ENCODE measurements around the gene OR5C1. TPM values are rescaled to one million over a fixed set of nuclear protein-coding genes. Genes with fewer than 3 reads are reported as not detected.
"Not testable (repeated sequence)": the region's sequence is repeated elsewhere in the genome, so short reads cannot be mapped to it uniquely, and the experiment has no call there.

Gene OR5C1
- total RNA-seq, 1 donor from 2014 or later, result not detected

DNA sequence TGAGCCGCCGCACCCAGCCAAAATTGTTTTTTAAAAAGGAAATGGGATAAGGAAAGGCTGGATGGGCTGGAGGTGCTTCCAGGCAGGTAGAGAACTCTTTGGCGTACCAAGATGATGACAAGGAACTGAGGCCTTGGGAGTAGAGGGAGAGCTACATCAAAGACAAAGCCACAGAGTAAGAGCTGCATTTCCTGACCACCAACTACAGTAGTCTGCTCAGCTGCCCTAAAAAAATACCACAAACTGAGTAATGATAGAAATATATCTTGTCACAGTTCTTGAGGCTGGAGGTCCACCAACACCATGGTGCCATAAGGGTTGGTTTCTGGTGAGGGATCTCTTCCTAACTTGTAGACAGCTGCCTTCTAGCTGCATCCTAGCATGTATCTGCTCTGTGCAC, 19.4 kb downstream of the OR5C1 start:
- Histone ChIP-seq H3K36me3 (ENCODE audit: control insufficient read depth, insufficient read depth, low read length) (no peaks in the 10 kb centered on the region), H3K4me3 (ENCODE audit: low read depth, low read length) (no peak overlapping the region), H3K27me3 (ENCODE audit: control insufficient read depth, insufficient read depth, low read length) (no peaks in the 10 kb centered on the region)
- DNase-seq (ENCODE audit: low read depth), result no peak
- TF ChIP-seq, protein P1, sequence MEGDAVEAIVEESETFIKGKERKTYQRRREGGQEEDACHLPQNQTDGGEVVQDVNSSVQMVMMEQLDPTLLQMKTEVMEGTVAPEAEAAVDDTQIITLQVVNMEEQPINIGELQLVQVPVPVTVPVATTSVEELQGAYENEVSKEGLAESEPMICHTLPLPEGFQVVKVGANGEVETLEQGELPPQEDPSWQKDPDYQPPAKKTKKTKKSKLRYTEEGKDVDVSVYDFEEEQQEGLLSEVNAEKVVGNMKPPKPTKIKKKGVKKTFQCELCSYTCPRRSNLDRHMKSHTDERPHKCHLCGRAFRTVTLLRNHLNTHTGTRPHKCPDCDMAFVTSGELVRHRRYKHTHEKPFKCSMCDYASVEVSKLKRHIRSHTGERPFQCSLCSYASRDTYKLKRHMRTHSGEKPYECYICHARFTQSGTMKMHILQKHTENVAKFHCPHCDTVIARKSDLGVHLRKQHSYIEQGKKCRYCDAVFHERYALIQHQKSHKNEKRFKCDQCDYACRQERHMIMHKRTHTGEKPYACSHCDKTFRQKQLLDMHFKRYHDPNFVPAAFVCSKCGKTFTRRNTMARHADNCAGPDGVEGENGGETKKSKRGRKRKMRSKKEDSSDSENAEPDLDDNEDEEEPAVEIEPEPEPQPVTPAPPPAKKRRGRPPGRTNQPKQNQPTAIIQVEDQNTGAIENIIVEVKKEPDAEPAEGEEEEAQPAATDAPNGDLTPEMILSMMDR (IDR thresholded peaks at IDR 0.05; ENCODE audit: insufficient read depth, low read length, poor library complexity, severe bottlenecking), result no peak

DNA sequence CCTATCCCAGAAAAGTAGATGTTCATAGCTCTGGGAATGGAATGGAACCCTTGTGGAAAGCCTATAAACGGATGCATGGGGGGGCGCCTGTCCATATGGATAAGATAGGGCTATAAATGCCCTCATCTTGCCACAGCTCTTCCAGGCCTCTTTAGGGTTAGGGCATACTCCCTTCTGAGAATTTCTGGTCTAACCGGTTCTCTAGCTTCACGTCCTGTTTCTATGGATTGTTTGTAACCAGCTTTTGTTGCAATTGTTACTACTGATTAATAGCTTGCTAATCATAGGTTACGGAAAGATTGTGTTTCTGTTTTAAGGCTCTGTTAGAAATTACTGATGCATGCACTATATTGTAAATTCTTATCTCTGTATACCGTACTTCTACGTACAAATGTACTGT, 20.5 kb downstream of the OR5C1 start:
- not testable (repeated sequence) for DNase-seq (ENCODE audit: low read depth); H3K36me3 ChIP-seq (ENCODE audit: control insufficient read depth, insufficient read depth, low read length); H3K4me3 ChIP-seq (ENCODE audit: low read depth, low read length); H3K27me3 ChIP-seq (ENCODE audit: control insufficient read depth, insufficient read depth, low read length)

DNA sequence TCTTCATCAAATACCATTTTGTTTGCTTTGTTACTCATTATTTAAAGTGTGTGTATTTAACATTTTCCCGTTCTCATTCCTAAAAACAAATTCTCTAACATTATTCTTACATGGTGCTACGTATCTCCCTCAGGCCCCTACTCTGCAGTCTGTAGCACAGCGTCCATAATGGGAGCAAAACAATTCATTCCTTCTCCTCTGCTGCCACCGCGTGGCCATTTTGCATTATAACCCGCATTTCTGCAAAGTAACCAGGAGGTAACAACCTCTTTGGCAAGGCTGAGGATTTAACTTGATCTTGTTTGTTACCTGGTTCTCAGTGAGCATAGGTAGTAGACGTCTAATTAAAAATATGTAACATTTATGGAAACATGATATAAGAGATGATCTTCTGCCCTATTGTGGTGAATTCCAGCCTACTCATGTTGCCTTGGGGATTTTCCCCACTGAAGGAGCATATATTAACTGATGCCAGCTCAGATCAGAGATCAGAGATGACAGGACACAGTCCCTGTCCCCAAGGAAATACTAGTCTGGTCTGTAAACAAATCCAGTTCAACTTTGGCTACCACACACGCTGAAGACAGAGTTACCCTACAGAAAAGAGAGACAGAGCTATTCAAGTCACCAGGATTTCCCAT, 21.7 kb downstream of the OR5C1 start:
- TF ChIP-seq, protein P1 (IDR thresholded peaks at IDR 0.05; ENCODE audit: insufficient read depth, low read length, poor library complexity, severe bottlenecking), result peak; percentile 60
- no peaks in the 10 kb centered on the region for H3K27me3 ChIP-seq (ENCODE audit: control insufficient read depth, insufficient read depth, low read length)
- no peaks in the 10 kb centered on the region for H3K36me3 ChIP-seq (ENCODE audit: control insufficient read depth, insufficient read depth, low read length)
- H3K4me3 ChIP-seq (ENCODE audit: low read depth, low read length), result no peak overlapping the region
- no peak for DNase-seq (ENCODE audit: low read depth)

DNA sequence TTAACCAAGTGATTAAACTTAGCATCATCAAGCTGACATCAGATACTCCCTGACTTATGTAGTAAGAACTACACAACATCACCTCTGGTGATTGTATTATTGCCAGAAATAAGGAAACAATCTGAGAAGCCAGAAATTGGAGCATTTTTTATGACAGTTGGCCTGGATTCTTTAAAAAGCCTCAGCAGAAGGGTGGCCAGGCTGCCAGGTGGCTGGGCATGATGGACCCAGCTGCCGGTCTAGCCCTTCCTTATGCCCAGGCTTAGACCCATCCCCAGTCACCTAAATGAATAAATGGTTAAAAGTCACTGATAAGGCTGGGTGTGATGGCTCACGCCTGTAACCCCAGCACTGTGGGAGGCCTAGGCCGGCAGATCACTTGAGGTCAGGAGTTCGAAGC, 24.0 kb downstream of the OR5C1 start:
- Histone ChIP-seq H3K4me3 (ENCODE audit: low read depth, low read length) (no peak overlapping the region), H3K27me3 (ENCODE audit: control insufficient read depth, insufficient read depth, low read length) (no peaks in the 10 kb centered on the region), H3K36me3 (ENCODE audit: control insufficient read depth, insufficient read depth, low read length) (peaks cover 2% of the 10 kb centered on the region)
- TF ChIP-seq, protein P1 (IDR thresholded peaks at IDR 0.05; ENCODE audit: insufficient read depth, low read length, poor library complexity, severe bottlenecking), result no peak
- DNase-seq (ENCODE audit: low read depth), result no peak

DNA sequence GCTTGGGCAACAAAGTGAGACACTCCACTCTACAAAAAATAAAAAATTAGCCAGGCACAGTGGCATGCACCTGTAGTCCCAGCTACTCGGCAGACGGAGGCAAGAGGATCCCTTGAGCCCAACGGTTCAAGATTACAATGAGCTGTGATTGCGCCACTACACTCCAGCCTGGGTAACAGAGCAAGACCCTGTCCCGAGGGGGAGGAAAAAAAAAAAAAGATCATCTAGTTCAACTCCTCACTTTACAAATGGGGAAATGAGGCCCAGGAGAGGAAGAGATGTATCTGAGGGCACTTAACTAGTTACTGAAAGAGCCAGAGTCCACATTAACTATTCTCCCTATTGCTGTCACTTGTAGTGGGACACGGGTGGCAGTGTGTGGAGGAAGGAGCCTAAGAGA, 25.8 kb downstream of the OR5C1 start:
- H3K36me3 ChIP-seq (ENCODE audit: control insufficient read depth, insufficient read depth, low read length), result peaks cover 2% of the 10 kb centered on the region
- no peak for DNase-seq (ENCODE audit: low read depth)
- TF ChIP-seq, protein P1 (IDR thresholded peaks at IDR 0.05; ENCODE audit: insufficient read depth, low read length, poor library complexity, severe bottlenecking), result no peak

DNA sequence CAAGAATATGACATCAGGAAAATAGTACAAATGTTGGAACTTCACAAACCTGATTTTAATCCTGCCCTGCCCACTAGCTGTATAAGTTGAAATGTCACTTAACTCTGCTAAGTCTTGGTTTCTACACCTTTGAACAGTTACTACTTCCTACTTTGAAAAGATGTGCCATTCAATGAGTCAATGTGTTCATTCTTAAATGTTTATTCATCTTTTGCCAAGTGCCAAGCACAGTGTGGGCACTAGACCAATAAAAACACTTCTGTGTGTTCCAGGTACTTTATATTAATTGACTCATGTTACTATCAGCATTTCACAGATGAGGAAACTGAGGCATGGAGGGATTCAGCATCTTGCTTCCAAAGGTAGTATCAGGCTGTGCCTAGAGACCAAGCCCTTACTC, 26.8 kb downstream of the OR5C1 start:
- TF ChIP-seq, protein P1 (IDR thresholded peaks at IDR 0.05; ENCODE audit: insufficient read depth, low read length, poor library complexity, severe bottlenecking), result no peak
- Histone ChIP-seq H3K27me3 (ENCODE audit: control insufficient read depth, insufficient read depth, low read length) (no peaks in the 10 kb centered on the region), H3K36me3 (ENCODE audit: control insufficient read depth, insufficient read depth, low read length) (peaks cover 2% of the 10 kb centered on the region), H3K4me3 (ENCODE audit: low read depth, low read length) (no peak overlapping the region)
- DNase-seq (ENCODE audit: low read depth), result no peak

More for the DNA sequence above, 25.8 kb downstream of the OR5C1 start:
- no peaks in the 10 kb centered on the region for H3K27me3 ChIP-seq (ENCODE audit: control insufficient read depth, insufficient read depth, low read length)
- H3K4me3 ChIP-seq (ENCODE audit: low read depth, low read length), result no peak overlapping the region

All from kidney epithelial cell (primary cell).